Stimulated activated CD4-positive, alpha-beta T cell treated with anti-CD3 and anti-CD28 coated beads, Interleukin-1b, Interleukin-23, amount 100 ng/mL, for 4 hours (primary cell): Measurements from ENCODE around the gene LUZP2.
"Not testable (repeated sequence)": the region's sequence is repeated elsewhere in the genome, so short reads cannot be mapped to it uniquely, and the experiment has no call there.

ENCODE experiments used
- DNase-seq, 2 donors: peaks; one replicate each; pipeline ENCODE4 v3.0.0-alpha.2; 2020; ENCODE audit warnings: low read depth in 2 of 2

The LUZP2 gene

GRCh38 chr11:24896118-24896835, 399.4 kb downstream of the LUZP2 start:
- DNase-seq, result no peak

- no peak for DNase-seq
Measured at GRCh38 chr11:24900514-24900913, 403.7 kb downstream of the LUZP2 start.

- DNase-seq, result no peak
Measured at GRCh38 chr11:24900960-24901549, 404.2 kb downstream of the LUZP2 start.

GRCh38 chr11:24903555-24903954, 406.7 kb downstream of the LUZP2 start:
- DNase-seq, result no peak

GRCh38 chr11:24925091-24925490, 428.2 kb downstream of the LUZP2 start:
- no peak for DNase-seq

GRCh38 chr11:24932110-24933000, 435.5 kb downstream of the LUZP2 start:
- DNase-seq, result no peak

- DNase-seq, result no peak
Measured at GRCh38 chr11:24934733-24935439, 438.0 kb downstream of the LUZP2 start.

GRCh38 chr11:24944891-24945290, 448.0 kb downstream of the LUZP2 start:
- no peak for DNase-seq

GRCh38 chr11:24949406-24949805, 452.6 kb downstream of the LUZP2 start:
- DNase-seq, result no peak

GRCh38 chr11:24963852-24964251, 467.0 kb downstream of the LUZP2 start:
- DNase-seq, result no peak

GRCh38 chr11:24965748-24966147, 468.9 kb downstream of the LUZP2 start:
- DNase-seq, result no peak

- not testable (repeated sequence) for DNase-seq
Measured at GRCh38 chr11:24993903-24994302, 497.1 kb downstream of the LUZP2 start.

GRCh38 chr11:24999929-25000328, 503.1 kb downstream of the LUZP2 start:
- not testable (repeated sequence) for DNase-seq

GRCh38 chr11:25037431-25037830, 540.6 kb downstream of the LUZP2 start:
- no peak for DNase-seq

- no peak for DNase-seq
Measured at GRCh38 chr11:25038131-25038530, 541.3 kb downstream of the LUZP2 start.

- DNase-seq, result no peak
Measured at GRCh38 chr11:25039165-25039564, 542.3 kb downstream of the LUZP2 start.

- DNase-seq, result no peak
Measured at GRCh38 chr11:25048632-25049031, 551.8 kb downstream of the LUZP2 start.

- no peak for DNase-seq
Measured at GRCh38 chr11:25052844-25053243, 556.0 kb downstream of the LUZP2 start.

- DNase-seq, result no peak
Measured at GRCh38 chr11:25057861-25058260, 561.0 kb downstream of the LUZP2 start.

GRCh38 chr11:25065746-25066145, 568.9 kb downstream of the LUZP2 start:
- no peak for DNase-seq

- no peak for DNase-seq
Measured at GRCh38 chr11:25066706-25067105, 569.9 kb downstream of the LUZP2 start.

- no peak for DNase-seq
Measured at GRCh38 chr11:25068451-25068850, 571.6 kb downstream of the LUZP2 start.
